NT2/D1 (cell line): Measurements from ENCODE around the gene ZNF512B.

Experiments used
- SUZ12 ChIP-seq: IDR thresholded peaks from 2 replicates; pipeline ENCODE4 v1.6.1; 2011; ENCODE audit not compliant: insufficient read length, insufficient read depth; ENCODE audit errors: extremely low read depth
- ZNF274 ChIP-seq: IDR thresholded peaks from 2 replicates; pipeline ENCODE4 v1.6.1; 2011; ENCODE audit warnings: mild to moderate bottlenecking, low read depth, low read length

GRCh38 chr20:63963348-63963741, 6.4 kb downstream of the ZNF512B start:
- TF ChIP-seq SUZ12, result no peak
- TF ChIP-seq ZNF274, result no peak
